K562 (cell line): ENCODE results near the gene CARD10. TPM values are rescaled to one million over a fixed set of nuclear protein-coding genes. Genes with fewer than 3 reads are reported as not detected.

Experiments
- ATAC-seq: fragments of 200-7000 bp; cut with Tn5 transposase; 3 replicates; pipeline ENCODE4 v1.9.1; 2020; ENCODE audit warnings: moderate library complexity
- BruUV-seq: library from RNA; stranded (reverse); fragments of 400-500 nt; replicated peaks from 2 replicates; lab custom pipeline; 2021; lab: Mats Ljungman, UMichigan
- CTCF ChIA-PET: fragments of 300-600 bp; formaldehyde crosslinking; extraction: SDS; loops from one replicate; lab custom pipeline; 2021; ENCODE audit warnings: low intra/inter-chr PET ratio; lab: Yijun Ruan, JAX
- POLR2A ChIA-PET: fragments of 300-600, 350-650 bp; sonication (Branson Sonifier 250); formaldehyde crosslinking; extraction: SDS; loops from one replicate; lab custom pipeline; 2021; ENCODE audit warnings: antibody characterized with exemption, inconsistent platforms; lab: Yijun Ruan, JAX
- DNase-seq, 4 experiments: peaks; one replicate each; pipeline versions ENCODE4 v3.0.0 to v3.0.0-alpha.2; 2011 to 2018; ENCODE audit warnings: low spot score in 3 of 4, mixed read lengths in 3 of 4; ENCODE audit errors: extremely low read depth in 1 of 4
- FAIRE-seq: peaks from 2 replicates; lab custom pipeline; 2011; peaks lifted over from hg19 to GRCh38; lab: Jason Lieb, UNC
- H2AFZ ChIP-seq: 2 replicates; pipeline ENCODE4 v1.6.0; 2011; ENCODE audit warnings: low read depth, low read length, control low read depth, inconsistent platforms
- H3K27ac ChIP-seq: fragments of 200-600 bp; 3 replicates; pipeline ENCODE4 v1.8.0; 2011; ENCODE audit warnings: low read depth, mild to moderate bottlenecking, control low read depth, inconsistent platforms, low read length, moderate library complexity, mixed read lengths; ENCODE audit errors: extremely low read depth
- H3K27me3 ChIP-seq, 2 experiments: fragments of 300-600 bp in 1 of 2; 2 replicates in 1 of 2; 3 replicates in 1 of 2; pipeline versions ENCODE4 v1.6.0 to v1.8.0; 2011; ENCODE audit warnings: inconsistent platforms in 2 of 2, low read length in 2 of 2, mild to moderate bottlenecking in 1 of 2, mixed read lengths in 1 of 2, moderate library complexity in 1 of 2; ENCODE audit not compliant: control insufficient read depth in 2 of 2, insufficient read depth in 2 of 2
- H3K36me3 ChIP-seq: fragments of 300-600 bp; 3 replicates; pipeline ENCODE4 v1.8.0; 2011; ENCODE audit warnings: mild to moderate bottlenecking, low read length, inconsistent platforms; ENCODE audit not compliant: control insufficient read depth, insufficient read depth
- H3K4me1 ChIP-seq, 2 experiments: fragments of 200-600 bp in 1 of 2; replicated peaks in 1 of 2; 2 replicates in 1 of 2; 3 replicates in 1 of 2; pipeline versions ENCODE4 v1.5.1 to v1.8.0; 2011; ENCODE audit warnings: inconsistent platforms in 2 of 2, low read length in 2 of 2, mild to moderate bottlenecking in 1 of 2, mixed read lengths in 1 of 2, moderate library complexity in 1 of 2; ENCODE audit not compliant: control insufficient read depth in 2 of 2, insufficient read depth in 2 of 2
- H3K4me2 ChIP-seq: 2 replicates; pipeline ENCODE4 v1.6.1; 2011; ENCODE audit warnings: low read length, control low read depth, inconsistent platforms, mixed read lengths; ENCODE audit not compliant: insufficient read depth
- H3K4me3 ChIP-seq: fragments of 200-600 bp; sonication (generic), shearing (Covaris generic); 2 replicates; pipeline ENCODE4 v1.5.1; 2016; ENCODE audit warnings: control low read depth, inconsistent platforms
- H3K79me2 ChIP-seq: fragments of 200-600 bp; 3 replicates; pipeline ENCODE4 v1.8.0; 2011; ENCODE audit warnings: low read length, inconsistent platforms; ENCODE audit not compliant: control insufficient read depth, insufficient read depth
- H3K9ac ChIP-seq, 2 experiments: 2 replicates each; pipeline versions ENCODE4 v1.6.0 to v1.6.1; 2011; ENCODE audit warnings: low read depth in 2 of 2, low read length in 2 of 2, control low read depth in 1 of 2, inconsistent platforms in 1 of 2, mild to moderate bottlenecking in 1 of 2, mixed read lengths in 1 of 2; ENCODE audit not compliant: insufficient read depth in 1 of 2
- H3K9me1 ChIP-seq: one replicate; pipeline ENCODE4 v1.6.0; 2011; ENCODE audit warnings: inconsistent platforms, mild to moderate bottlenecking, low read length, moderate library complexity; ENCODE audit not compliant: control insufficient read depth, insufficient read depth
- H3K9me3 ChIP-seq: replicated peaks from 2 replicates; pipeline ENCODE4 v1.5.1; 2011; ENCODE audit warnings: low read depth, low read length, inconsistent platforms; ENCODE audit not compliant: control insufficient read depth, insufficient read depth
- H4K20me1 ChIP-seq: replicated peaks from 2 replicates; pipeline ENCODE4 v1.6.1; 2011; ENCODE audit warnings: low read length, inconsistent platforms, mixed read lengths; ENCODE audit not compliant: control insufficient read depth, insufficient read depth
- ASH1L ChIP-seq: fragments of 450-650 bp; IDR thresholded peaks from 2 replicates; pipeline ENCODE4 v1.6.1; 2018; ENCODE audit warnings: borderline replicate concordance, mild to moderate bottlenecking, low read depth; ENCODE audit not compliant: partially characterized antibody
- CREB3L1 ChIP-seq: fragments of 450-650 bp; IDR thresholded peaks from 2 replicates; pipeline ENCODE4 v1.6.1; 2014; ENCODE audit warnings: low read depth, mild to moderate bottlenecking, moderate library complexity, borderline replicate concordance
- ELF2 ChIP-seq: fragments of 250-450 bp; sonication (Bioruptor Pico); IDR thresholded peaks from 2 replicates; pipeline ENCODE4 v1.5.0; 2021; ENCODE audit warnings: mild to moderate bottlenecking
- ETS2 ChIP-seq: IDR thresholded peaks from 2 replicates; pipeline ENCODE4 v1.6.1; 2016; ENCODE audit warnings: borderline replicate concordance, missing genetic modification characterization, mild to moderate bottlenecking, moderate library complexity, missing compliant biosample characterization; ENCODE audit not compliant: poor library complexity, severe bottlenecking
- FOSL1 ChIP-seq: fragments of 200-800 bp; sonication (Bioruptor generic); conservative IDR thresholded peaks from 2 replicates; pipeline ENCODE4 v1.6.1; 2016; ENCODE audit warnings: missing genetic modification characterization, missing compliant biosample characterization
- HNRNPL ChIP-seq: fragments of 200-400 bp; formaldehyde crosslinking; IDR thresholded peaks from 2 replicates; pipeline ENCODE4 v1.6.1; 2017; ENCODE audit warnings: low read depth, mild to moderate bottlenecking, low read length
- TAF7 ChIP-seq: fragments of 450-650 bp; IDR thresholded peaks from 2 replicates; pipeline ENCODE4 v1.6.1; 2016; ENCODE audit warnings: missing genetic modification characterization, missing compliant biosample characterization
- WGBS: fragments of 100-300 bp; shearing (Covaris generic); methylation state at CpG from one replicate; pipeline ENCODE4 v1.1.6; 2016; ENCODE audit warnings: low coverage, mixed read lengths; ENCODE audit not compliant: insufficient coverage; ENCODE audit errors: missing lambda C conversion rate; 5-methylcytosine and 5-hydroxymethylcytosine counted together
- in situ Hi-C: fragments of 300-500 bp; cut with MboI; formaldehyde crosslinking; loops from 4 replicates; pipeline ENCODE4 v1.15.0; 2018; ENCODE audit warnings: inconsistent platforms, mixed read lengths
- intact Hi-C: fragments of 100-400 bp; cut with micrococcal nuclease; formaldehyde crosslinking; loops from 2 replicates; pipeline ENCODE4 v1.14.2; 2022
- polyA plus RNA-seq, 8 experiments: library from polyadenylated mRNA; depleted of rRNA in 4 of 8; stranded (reverse) in 5 of 8; unstranded in 3 of 8; fragments of >200 nt; fragmentation: Nextera tagmentation in 2 of 8; fragmentation: Illumina TruSeq in 1 of 8; extraction: Ambion mirVana in 2 of 8; extraction: Trizol in 1 of 8; gene quantifications; 2 replicates each; pipeline versions ENCODE4 v1.2.1 to v1.2.3, GENCODE V29; 2011 to 2014; ENCODE audit warnings: inconsistent platforms in 1 of 8, missing spikeins in 1 of 8
- total RNA-seq, 7 experiments: library from RNA; depleted of rRNA in 6 of 7; stranded (reverse); fragments of >200 nt in 6 of 7; fragmentation: Illumina TruSeq in 2 of 7; extraction: Trizol in 2 of 7; gene quantifications; 2 replicates each; pipeline versions ENCODE4 v1.2.1 to v1.2.3, GENCODE V29; 2011 to 2021; ENCODE audit warnings: low replicate concordance in 1 of 7

CARD10 gene
- total and polyA plus RNA-seq, 9 of the 15 experiments (the other 6 are each of a cell fraction or from before 2014, with no cell fraction given) = 0.13 to 5.8 (median 1.6) TPM

- TF ChIP-seq ETS2 (tag) (no peak), TAF7 (tag) (no peak)
Measured at GRCh38 chr22:37526376-37526775, 7.2 kb upstream of the CARD10 start (continued).

GRCh38 chr22:37525746-37526350 lies 6.6 kb upstream of the CARD10 start:
- peaks cover under 1 to 8% of the 10 kb centered on the region in 2 experiments; a peak in 4 of 5 replicates for H3K4me1 ChIP-seq
- no peaks in the 10 kb centered on the region for H3K9me1 ChIP-seq
- FAIRE-seq (no peak), ATAC-seq (no peak), DNase-seq (no peak)
- no peaks in the 10 kb centered on the region for H3K36me3 ChIP-seq
- TF ChIP-seq ASH1L = no peak
- no peak for TF ChIP-seq CREB3L1
- no peak for TF ChIP-seq HNRNPL
- 0 out of 2 replicates have a peak, but pooled peaks have one; percentile 7 for TF ChIP-seq FOSL1
- TF ChIP-seq ELF2 (CRISPR knock-in tag) = no peak
- H3K27me3 ChIP-seq = no peaks in the 10 kb centered on the region; a peak in 1 of 5 replicates
- no peak overlapping the region for H3K4me2 ChIP-seq
- no peaks in the 10 kb centered on the region for H3K79me2 ChIP-seq
- intact Hi-C loops = no loop called here
- BruUV-seq = no TSS peak
- in situ Hi-C loops = no loop called here
- no peak overlapping the region for H3K4me3 ChIP-seq
- 23% methylated on average over 7 of the region's 7 CpGs for WGBS
- ChIA-PET CTCF (no interaction called here), POLR2A (interaction anchor here (0.5 to 0.7 kb wide), 2 partner anchors 41 to 430 kb away, joined by 3 to 4 read pairs; no protein-coding TSS in a partner anchor)
- no peaks in the 10 kb centered on the region for H3K9me3 ChIP-seq
- H3K9ac ChIP-seq = no peak overlapping the region
- no peak overlapping the region for H2AFZ ChIP-seq
- no peak overlapping the region for H3K27ac ChIP-seq
- H4K20me1 ChIP-seq = no peaks in the 10 kb centered on the region
